HG03469 (cell line): ENCODE measurements around the gene GPR173.

ENCODE experiments used
- ATAC-seq: cut with Tn5 transposase; IDR thresholded peaks from one replicate; pipeline ENCODE4 v1.9.1; 2021; ENCODE audit warnings: mild to moderate bottlenecking, moderate library complexity, moderate number of reproducible peaks; ENCODE audit not compliant: unreplicated experiment

The GPR173 gene, protein sequence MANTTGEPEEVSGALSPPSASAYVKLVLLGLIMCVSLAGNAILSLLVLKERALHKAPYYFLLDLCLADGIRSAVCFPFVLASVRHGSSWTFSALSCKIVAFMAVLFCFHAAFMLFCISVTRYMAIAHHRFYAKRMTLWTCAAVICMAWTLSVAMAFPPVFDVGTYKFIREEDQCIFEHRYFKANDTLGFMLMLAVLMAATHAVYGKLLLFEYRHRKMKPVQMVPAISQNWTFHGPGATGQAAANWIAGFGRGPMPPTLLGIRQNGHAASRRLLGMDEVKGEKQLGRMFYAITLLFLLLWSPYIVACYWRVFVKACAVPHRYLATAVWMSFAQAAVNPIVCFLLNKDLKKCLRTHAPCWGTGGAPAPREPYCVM

DNA sequence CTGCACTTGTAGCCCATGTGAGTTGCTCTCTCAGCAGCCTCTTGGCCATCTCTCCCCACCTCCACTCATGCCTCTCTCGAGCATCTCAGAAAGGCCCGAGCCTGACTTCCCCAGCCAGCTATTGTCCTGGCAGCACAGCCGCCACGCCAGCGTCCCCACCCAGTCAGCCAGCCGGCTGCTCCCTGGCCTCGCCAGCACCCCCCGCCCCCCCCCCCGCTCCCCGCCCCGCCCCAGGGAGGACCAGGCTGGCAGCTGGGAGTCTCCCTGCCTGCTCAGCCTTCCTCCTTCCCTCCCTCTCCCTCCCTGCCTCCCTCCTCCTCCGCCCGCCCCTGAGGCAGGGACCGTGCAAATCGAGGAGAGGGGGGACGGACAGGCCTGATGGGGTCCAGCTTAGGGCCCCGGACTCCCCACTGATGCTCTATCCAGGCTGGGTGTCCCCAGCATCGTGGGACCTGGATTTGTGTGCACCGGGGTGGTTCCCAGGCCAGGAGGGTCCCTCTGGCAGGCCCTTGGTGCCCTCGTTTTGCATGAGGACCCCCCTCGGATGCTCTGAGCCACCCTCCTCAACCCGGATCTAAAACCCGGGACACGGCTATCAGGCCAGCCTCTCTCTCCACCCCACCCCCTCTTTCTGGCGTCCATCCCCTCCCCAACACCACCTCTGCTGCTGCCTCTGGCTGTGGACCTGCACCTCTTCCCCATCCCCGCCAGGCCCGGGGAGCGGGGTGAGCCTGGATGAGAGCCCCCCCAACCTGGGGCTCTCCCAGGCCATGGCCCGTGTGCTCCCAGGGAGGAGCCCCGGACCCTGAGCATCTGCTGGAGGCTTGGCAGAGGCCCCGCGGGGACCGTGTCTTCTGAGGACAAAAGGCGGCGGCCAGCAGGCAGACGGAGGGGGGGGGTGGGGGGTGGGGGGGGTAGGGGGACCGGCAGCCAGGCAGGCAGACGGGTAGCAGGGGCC lies at the start of gene GPR173:
GPR173 (plus strand) TSS at position 621 of the 958 bp plus-strand sequence. CDS start 27,833 bp downstream, outside the sequence.
- no peak for ATAC-seq

GRCh38 chrX:53000447-53001135 lies 48.0 kb upstream of the GPR173 start:
- no peak for ATAC-seq

DNA sequence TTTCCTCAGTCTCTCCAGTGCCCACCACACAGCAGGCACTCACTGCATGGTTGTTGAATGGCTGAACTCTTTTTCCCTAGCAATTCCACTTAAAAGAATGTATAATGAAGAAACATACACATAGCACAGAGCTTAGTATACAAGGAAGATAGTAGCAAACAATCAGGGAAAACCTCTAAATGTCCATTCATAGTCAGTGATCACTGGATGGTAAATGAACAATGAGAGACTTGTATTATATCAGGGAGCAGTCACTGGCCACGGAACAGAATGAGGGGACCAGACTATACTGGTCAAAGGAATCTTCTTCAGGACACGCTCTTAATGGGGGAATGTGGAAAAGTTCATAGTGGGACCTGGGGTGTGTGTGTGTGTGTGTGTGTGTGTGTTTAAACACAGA lies 46.6 kb upstream of the GPR173 start:
- no peak for ATAC-seq

GRCh38 chrX:53003111-53003510 lies 45.5 kb upstream of the GPR173 start:
- no peak for ATAC-seq

DNA sequence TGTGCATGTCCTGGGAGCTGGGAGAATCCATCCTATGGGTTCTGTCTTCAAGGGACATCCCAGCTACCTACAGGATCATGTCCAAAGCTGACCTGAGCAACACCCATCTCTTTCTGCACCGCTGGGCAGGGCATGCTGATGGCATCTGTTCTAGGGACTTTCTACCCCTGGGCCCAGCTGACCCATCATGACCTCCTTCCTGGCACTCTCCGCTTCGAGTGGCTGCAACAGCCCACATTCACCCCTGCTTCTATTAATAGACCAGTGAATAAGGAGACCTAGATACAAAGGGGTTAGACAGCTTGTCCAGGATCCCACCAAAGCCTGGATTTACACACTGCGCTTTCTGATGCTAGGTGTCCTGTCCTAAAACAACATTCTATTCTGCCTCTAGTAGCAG lies 44.6 kb upstream of the GPR173 start:
- no peak for ATAC-seq

DNA sequence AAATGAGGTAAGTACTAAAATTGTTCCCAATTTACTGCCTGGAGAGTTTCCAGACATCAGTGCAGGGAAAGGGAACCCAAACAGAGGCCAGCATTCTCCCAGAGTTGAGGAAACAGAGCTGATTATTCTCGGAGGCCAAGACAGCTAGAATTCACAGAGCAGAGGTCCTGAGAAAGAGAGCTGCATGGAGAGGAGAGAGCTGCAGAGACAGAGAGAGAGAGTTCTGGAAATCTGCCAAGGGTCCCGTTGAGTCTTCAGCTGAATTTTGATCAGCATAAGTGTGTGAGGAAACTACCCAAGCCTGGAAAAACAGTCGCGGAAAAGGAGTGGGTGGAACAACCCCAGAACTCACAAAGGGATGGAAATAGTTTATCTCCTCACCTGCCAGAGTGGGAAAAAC lies 43.8 kb upstream of the GPR173 start:
- no peak for ATAC-seq

DNA sequence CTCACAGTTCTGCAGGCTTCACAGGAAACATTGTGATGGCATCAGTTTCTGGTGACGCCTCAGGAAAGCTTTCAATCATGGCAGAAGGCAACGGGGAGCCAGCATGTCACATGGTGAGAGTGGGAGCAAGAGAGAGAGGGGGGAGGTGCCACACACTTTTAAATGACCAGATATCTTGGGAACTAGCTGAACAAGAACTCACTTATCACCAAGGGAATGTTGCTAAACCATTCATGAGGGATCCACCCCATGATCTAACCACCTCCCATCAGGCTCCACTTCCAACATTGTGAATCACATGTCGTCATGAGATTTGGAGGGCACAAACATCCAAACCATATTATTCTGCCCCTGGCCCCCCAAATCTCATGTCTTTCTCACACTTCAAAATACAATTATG lies 43.3 kb upstream of the GPR173 start:
- ATAC-seq, result no peak

- ATAC-seq, result no peak
Observed at GRCh38 chrX:53009032-53009431, 39.6 kb upstream of the GPR173 start.

- ATAC-seq, result no peak
Observed at GRCh38 chrX:53013291-53013690, 35.3 kb upstream of the GPR173 start.

GRCh38 chrX:53018627-53019026 lies 30.0 kb upstream of the GPR173 start:
- ATAC-seq, result no peak

GRCh38 chrX:53022381-53022780 lies 26.2 kb upstream of the GPR173 start:
- no peak for ATAC-seq

DNA sequence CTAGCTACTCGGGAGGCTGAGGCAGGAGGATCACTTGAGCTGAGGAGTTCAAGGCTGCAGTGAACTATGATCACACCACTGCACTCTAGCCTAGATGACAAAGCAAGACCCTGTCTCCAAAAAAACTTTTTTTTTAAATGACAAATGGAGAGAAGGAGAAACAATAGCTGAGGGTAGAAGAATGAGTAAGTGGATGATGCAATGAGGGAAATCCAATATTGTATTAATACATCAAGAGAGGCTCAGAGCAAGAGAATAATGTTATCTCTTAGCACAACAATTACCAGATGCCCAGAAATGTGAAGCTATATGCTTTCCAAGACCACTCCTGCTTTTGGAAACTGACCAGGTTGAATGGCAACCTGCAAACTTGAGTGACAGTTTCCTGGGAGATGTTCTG lies 19.9 kb upstream of the GPR173 start:
- ATAC-seq, result no peak

GRCh38 chrX:53031380-53031779 lies 17.2 kb upstream of the GPR173 start:
- ATAC-seq, result no peak

DNA sequence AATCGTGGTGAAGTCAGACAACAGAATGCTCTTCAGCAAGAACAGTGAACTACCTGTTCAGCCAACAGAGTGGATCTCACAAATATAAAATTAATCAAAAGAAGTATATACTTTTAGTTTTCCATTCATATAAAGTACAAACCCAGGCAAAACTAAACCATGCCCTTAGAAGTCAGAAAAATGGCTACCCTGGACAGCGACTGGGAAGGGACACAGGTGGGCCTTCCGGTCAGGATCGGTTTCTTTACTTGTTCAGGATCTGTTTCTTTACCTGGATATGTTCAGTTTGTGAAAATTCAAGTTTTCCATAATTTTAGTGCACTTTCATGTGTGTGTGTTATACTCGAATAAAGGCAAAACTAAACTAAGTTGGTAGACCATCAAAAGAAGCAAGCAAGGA lies 12.4 kb upstream of the GPR173 start:
- ATAC-seq, result no peak

GRCh38 chrX:53039236-53039635 lies 9.4 kb upstream of the GPR173 start:
- no peak for ATAC-seq

DNA sequence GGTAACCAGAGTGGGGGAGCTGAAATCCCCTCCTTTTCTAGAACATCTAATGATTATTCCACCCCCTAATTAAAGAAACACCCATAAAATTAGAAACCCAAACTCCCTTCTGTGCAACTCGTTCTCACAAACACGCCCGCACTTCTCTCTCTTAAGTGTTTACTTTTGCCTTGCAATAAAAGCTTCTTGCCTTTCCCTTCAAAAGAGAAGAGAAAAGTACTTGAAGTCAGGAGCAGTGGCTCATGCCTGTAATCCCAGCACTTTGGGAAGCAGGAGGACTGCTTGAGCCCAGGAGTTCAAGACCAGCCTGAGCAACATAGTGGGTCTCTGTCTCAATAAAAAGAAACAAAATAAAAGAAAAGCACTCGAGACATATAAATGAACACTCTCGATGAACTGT lies 3.6 kb upstream of the GPR173 start:
- no peak for ATAC-seq

- ATAC-seq, result no peak
Observed at GRCh38 chrX:53047228-53047627, 1.4 kb upstream of the GPR173 start.

DNA sequence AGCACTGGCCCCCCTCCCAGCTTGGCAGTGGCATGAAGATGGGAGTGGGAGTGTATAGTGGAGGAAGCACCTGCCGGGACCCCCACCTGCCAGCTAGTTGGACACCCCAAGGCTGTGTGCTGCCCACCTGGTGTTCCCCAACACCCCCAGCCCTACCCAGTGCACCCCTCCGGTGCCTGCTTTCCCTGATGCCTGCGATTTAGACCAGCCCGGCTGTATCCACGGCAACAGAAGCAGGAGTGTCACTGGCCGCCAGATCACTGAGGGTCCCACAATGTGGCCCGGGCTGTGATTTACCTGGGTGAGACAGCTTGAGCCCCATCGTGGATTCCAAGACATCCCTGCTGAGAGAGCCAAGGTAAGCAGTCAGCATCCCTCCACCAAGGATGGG lies 533 bp downstream of the GPR173 start:
- ATAC-seq, result no peak

DNA sequence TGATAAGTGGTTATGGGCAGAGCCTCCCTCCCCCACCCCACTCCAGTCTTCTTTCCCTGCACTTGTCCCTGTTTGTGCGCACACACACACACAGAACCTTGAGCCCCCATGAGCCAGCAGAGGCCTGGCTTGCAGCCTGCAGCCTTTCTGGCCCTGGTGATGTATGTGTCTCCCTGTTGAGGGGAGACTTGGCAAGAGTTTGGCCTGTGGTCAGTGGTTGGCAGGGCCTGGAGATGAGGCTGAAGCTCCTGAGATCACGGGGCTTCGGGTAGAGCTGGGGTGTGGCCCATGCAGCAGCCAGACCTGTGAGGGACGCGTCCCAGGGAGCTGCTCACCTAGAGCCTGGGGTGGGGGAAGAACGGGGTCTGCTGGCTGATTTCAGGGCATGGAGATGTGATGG lies 2.3 kb downstream of the GPR173 start:
- no peak for ATAC-seq

DNA sequence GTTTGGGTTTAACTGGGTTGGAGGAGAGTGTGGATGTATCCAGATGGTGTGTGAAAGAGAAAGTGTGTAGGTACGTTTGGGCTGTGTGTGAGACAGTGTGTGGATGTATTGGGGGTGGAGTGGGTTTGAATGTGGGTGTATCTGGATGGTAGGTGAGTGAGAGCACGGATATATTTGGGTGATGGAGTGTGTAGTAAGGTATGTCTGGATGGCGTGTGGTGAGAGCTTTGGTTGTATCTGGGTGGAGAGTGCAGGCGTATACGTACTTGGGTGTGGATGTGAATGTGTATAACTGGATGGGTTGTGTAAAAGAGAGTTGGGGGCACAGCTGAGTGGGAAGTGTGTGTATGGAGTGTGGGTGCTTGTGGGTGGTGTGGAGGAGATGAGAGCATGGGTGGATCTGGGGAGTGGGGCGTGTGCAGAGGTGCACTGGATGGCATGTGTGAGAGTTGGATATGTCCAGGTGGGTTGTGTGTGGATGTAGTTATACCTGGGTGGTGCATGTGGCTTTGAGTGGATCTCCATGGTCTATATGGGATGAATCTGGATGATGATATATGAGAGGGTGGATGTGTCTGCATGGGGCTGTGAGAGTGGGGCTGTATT lies 6.8 kb downstream of the GPR173 start:
- no peak for ATAC-seq

DNA sequence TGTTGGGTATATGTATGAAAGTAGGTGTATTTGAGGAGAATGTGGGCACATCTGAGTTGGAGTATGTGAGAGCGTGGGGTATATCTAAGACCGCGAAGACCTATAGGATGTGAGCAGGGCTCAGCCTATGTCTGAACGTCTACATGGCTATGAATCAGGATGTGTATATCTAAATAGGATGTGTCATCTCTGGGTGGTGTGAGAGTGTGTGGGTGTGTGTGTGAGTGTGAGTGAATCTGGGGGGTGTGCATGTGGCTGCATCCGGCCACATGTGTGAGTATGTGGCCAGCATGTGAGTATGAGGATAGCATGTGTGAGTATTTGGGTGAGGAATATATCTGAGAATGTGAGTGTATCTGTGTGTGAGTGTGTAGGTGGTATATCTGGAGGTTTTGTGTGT lies 7.7 kb downstream of the GPR173 start:
- no peak for ATAC-seq
